ENCODE measurements around the gene DGKQ. TPM values are rescaled to one million over a fixed set of nuclear protein-coding genes. Genes with fewer than 3 reads are reported as not detected.
"Not testable (repeated sequence)": the region's sequence is repeated elsewhere in the genome, so short reads cannot be mapped to it uniquely, and the experiment has no call there.

DGKQ gene
- total RNA-seq, 1 donor, result 13.5 TPM

DNA sequence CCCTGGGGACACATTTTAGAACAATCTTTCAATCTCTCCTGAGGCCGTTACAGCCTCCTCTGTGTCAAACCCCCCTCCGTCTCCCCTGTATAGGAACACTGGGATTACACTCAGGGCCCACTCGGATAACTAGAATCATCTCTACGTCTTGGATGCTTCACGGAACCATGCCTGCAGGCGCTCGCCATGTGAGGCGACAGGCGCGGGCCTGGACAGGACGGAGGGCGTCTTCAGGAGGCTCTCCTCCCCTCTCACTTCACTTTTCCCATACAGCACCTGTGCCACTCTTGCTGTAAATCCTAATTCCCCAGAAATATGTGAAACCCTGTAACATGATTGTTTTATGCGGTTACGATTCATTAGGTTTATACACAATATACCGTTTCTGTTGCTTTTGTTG lies 9.4 kb upstream of the DGKQ start:
- DNase-seq (ENCODE audit: low read depth in 2 of 3, low spot score in 2 of 3), result no peak

DNA sequence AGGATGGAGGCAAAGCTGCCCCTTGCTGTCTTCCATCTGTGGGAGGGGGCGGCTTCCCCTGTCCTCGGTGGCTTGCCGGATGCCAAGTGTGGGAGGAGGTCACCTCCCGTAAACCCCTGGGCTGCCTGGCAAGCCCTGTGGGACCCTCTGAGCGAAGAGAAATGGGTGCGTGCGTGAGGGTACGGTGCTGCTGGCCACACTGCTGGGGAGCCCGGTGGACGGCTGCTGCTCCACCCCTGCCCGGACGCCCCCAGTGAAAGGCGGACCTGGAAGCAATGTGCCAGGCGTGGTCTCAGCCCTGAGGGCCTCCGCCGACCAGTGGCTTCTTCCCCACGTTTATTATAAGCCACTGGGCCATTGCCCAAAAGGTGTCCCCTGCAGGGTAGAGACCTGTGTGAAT lies 8.9 kb upstream of the DGKQ start:
- DNase-seq (ENCODE audit: low read depth in 2 of 3, low spot score in 2 of 3), result no peak

DNA sequence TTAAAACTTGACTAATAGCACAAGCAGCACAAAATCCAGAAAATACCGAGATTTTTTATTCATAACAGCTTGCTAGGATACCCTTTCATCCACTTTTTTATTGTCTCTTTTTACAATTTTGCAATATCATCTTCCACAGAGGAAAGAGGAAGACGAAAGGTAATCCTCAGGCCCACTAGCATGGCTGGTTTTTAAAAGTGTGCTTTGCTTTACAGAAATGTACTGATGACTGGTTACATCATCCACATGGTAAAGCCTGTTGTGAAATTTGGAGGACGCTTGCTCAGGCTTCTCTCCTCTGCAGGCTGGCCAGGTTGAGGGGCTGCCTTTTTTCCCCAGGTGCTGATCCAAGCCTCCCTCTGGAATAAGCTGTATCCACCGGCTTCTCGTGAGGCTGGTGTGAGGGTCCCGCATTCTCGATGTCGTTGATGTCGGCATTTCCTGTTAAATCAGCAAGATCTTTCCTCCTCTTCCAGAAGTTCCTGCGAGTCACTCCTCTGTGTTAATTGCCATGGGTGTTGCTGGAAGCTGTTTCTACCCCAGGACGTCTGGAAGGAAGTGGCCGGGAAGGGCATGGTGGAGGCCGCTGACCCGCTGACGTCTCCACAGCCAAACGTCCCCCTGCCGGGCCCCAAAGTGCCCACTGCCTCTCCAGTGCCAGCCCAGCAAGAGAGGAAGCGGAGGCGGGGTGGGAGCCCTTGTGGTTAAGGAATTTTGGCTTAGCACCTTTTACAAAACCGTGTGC lies 5.8 kb upstream of the DGKQ start:
- peak in 1 of 3 donors; percentile 48 for DNase-seq (ENCODE audit: low read depth in 2 of 3, low spot score in 2 of 3)

DNA sequence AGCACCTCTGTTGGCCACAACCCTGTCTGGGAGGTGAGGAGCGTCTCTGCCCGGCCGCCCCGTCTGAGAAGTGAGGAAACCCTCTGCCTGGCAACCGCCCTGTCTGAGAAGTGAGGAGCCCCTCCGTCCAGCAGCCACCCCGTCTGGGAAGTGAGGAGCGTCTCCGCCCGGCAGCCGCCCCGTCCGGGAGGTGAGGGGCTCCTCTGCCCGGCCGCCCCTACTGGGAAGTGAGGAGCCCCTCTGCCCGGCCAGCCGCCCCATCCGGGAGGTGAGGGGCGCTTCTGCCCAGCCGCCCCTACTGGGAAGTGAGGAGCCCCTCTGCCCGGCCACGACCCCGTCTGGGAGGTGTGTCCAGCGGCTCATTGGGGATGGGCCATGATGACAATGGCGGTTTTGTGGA lies 2.6 kb upstream of the DGKQ start:
- not testable (repeated sequence) for DNase-seq (ENCODE audit: low read depth in 2 of 3, low spot score in 2 of 3)

DNA sequence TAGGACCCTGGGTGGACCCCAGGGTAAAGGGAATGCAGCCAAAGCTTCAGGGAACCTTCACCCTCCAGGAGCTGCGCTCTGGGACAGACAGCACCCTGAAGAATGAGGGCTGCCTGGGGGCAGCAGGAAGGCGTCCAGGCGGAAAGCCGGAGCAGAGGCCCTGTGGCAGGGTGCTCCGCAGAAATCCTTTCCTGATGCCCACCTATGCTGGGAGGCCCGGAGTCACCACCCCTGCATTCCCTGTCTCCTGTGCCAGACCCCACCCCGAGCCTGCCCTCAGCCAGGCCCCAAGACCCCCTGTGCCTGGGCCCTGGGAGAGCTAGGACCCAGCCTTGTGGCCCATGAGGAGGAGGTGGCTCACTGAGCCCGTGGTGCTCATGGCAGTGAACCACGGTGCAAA lies 1.3 kb upstream of the DGKQ start:
- DNase-seq (ENCODE audit: low read depth in 2 of 3, low spot score in 2 of 3), result no peak

GRCh38 chr4:972651-973424 lies 531 bp downstream of the DGKQ start:
- DNase-seq (ENCODE audit: low read depth in 2 of 3, low spot score in 2 of 3), result peak; percentile 33 to 37 (median 37)

- no peak for DNase-seq (ENCODE audit: low read depth in 2 of 3, low spot score in 2 of 3)
Measured at GRCh38 chr4:971666-972500, 1.5 kb downstream of the DGKQ start.

DNA sequence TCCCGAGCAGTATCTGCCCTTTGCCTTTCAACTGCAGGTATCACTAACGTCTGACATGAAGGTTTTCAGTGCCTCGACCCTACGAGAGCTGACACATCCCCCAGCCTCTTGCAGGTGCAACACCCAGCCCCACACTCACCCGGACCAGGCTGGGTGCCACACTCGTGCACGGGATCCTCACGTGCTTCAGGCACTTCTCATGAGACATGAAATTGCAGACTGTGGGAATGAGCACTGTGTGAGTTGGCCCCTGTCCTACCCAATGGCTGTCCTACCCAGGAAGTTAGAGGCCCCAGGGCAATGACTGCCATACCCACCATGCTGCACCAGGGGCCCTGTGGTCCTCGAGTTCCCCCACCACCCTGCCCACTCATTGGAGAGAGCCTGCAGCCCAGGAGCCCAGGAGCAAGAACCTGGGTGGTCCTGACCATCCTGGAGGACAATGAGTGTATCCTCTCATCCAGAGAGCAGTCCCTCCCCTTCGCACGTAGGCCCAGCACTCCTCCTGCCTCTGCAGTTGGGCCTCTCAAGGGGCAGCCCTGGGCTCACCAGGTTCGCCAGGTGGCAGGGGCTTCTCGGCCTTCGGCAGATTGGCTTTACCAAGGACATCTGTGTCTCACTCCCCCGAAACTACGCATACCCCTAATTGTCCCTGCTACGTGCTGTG lies 2.4 kb downstream of the DGKQ start:
- no peak for DNase-seq (ENCODE audit: low read depth in 2 of 3, low spot score in 2 of 3)

DNA sequence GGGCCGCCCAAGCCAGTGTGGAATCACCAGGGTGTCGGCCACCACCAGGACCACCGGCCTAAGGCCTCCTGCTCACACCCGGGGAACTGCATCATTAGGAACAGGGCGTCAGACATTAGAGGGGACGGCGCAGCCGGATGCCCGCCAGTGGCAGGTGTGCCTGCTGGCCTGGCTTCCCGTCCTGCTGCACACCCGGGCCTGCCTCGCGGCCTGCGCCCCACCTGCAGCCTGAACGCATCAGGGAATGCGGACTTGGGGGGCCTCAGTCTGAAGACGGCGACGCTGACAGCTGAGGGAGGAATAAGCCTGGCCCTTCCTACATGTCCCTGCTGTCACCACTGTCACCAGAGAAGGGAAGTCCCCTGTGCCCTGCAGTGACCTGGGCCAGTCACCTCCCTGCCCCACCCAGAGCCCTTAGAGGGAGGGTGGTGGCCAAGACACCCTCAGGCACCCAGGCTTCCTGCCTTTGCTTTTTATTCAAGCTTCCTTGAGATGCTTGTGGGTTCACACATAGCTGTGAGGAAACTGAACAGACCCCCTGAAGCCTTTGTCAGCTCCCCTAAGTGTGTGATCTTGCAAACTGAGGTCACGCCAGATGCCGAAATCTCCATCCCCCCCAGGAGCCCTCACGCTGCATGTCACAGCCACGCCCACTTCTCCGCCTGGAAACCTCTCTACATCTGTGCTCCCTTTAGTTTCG lies 3.2 kb downstream of the DGKQ start:
- no peak for DNase-seq (ENCODE audit: low read depth in 2 of 3, low spot score in 2 of 3)

- no peak for DNase-seq (ENCODE audit: low read depth in 2 of 3, low spot score in 2 of 3)
Measured at GRCh38 chr4:968621-969394, 4.6 kb downstream of the DGKQ start.

DNA sequence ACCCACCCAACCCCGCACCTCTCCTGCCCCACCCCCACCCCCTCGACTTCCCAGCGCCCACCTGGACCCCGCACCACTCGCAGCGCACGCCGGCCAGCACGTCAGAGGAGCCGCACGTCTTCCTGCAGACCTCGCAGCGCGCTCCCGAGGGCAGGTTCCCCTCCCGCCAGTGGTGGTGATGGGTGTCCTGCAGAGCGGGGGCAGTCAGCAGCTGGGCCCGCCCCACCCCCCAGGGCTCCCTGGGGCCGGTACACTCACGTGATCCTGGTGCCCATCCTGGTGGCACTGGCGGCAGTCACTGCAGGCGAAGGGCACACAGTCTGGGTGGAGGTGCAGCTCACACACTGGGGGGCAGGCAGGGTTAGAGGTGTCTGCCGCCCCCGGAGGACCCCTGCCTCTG lies 5.1 kb downstream of the DGKQ start:
- DNase-seq (ENCODE audit: low read depth in 2 of 3, low spot score in 2 of 3), result no peak

DNA sequence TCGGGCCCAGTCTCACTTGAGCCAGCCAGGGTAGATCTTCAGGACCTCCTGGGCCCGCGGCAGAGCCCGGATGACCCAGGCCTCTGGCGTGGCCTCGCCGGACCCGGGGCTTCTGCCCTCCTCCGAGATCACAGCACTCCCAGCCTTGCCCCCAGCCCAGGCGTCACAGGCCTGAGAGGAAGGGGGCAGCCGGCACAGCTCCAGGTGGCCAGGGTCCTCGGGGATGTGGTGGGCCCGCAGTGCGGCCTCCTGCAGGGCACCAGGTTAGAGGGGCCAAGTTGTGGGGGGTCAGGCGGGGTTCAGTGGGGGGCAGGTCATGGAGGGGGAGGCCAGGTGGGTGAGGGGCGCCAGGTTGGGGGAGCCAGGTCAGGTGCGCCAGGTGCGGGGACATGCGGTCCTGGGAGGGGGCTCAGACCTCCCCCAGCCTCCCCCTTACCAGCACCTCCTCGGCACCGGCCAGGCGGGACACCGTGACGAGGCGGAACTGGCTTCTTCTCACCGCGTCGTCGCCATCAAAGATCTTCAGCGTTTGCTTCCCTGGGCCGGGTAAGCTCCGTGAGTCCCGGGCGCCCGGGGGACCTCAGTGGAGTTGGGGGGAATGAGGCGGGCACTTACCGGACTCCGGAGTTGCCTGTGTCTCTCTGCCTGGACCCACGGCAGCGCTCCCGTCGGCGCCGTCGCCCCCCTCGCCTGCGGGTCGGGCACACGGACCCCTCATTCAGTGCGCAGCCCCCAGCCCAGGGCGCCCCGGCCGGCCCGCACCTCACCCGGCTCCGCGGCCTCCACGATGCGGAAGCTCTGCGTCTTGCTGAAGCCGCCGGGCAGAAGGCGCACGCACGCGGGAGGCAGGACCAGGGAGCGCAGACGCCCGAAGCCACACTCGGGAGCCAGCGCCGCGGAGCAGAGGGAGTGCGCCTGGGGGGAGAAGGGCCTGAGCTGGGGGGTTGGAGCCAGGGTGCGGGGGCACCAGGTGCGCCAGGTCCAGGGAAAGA lies 6.0 kb downstream of the DGKQ start:
- peak in 1 of 3 donors; percentile 21 for DNase-seq (ENCODE audit: low read depth in 2 of 3, low spot score in 2 of 3)

DNA sequence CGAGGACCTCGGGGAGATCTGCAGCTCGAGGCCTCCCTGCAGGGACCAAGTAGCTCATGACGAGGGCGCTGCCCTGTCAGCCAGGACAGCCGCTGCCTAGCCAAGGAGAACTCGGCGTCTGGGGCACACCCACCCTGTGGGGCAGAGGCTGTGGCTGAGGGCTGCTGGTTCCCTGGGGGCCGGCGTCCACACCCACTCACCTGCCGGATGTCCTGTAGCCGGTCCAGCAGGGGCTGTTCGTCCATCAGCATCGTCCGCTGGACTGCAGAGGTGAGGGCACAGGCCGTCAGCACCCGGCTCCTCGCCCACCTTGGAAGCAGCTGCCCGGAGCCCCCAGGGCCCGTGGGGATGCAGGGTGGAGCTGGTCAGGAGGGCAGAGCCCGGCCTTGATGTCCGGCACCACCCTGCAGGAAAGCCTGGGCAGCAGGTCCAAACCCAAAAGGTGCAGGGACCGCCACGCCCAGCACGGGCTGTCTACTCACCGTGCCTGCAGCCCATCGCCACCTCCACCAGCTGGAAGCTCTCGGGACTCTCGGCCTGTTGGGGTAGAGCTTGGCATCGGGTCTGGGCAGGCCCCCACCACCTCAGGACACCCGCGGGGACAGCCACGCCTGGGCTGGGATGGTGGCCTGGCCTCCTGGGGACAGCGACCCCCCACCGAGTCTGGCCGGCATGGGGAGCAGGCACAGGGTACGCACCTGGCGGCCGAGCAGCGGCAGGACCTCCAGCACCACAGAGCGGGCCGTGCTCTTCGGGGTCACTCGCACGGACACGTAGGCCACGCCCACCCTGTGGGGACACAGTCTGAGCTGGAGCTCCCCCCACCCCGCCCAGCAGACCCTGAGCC lies 6.9 kb downstream of the DGKQ start:
- DNase-seq (ENCODE audit: low read depth in 2 of 3, low spot score in 2 of 3), result no peak

DNA sequence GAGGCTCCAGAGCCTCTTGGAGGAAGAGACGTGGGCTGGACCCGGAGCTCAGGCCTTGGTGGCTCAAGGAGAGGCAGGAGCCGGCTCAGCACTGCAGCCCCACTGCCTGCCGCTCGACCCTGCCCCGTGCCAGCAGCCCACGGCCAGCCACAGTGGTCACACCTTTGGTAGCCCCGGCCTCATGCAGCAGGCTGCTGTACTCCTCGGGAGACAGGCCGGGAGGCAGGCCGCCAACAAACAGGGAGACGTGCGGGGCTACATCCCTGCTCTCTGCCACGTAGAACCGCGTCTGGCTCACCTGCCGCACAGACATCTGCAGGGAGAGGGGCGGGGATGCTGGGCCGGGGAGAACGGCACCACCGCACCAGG lies 7.6 kb downstream of the DGKQ start:
- DNase-seq (ENCODE audit: low read depth in 2 of 3, low spot score in 2 of 3), result no peak

DNA sequence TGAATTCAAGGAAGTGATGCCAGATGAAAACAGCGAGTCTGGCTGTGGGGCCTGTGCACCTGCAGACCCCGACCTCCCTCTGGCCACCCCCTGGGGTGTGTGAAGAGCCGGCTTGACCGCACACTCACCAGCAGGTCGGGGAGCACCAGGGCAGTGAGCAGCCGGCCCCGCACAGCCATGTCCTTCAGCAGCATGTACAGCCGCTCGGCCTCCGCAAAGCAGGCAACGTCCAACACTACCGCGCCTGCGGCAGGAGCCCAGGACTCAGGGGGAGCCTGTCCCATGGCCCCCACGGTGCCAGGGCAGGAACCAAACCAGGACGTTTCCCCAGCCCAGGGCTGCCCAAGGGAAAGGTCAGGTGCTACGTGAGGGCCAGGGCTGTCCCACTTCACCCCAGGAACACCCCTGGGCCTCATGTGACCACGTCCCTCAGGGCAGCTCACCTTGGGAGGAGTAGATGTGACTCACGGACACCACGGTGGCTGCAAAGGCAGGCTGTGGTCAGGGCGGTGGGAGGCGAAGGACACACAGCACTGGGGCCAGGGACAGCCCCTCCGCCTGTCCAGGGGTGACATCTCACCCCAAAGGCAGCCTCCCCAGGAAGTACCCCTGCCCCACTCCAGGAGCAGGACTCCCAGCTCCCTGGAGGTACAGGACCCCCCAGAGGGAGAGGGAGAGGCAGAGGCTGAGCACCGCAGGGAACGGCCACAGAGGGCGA lies 8.2 kb downstream of the DGKQ start:
- DNase-seq (ENCODE audit: low read depth in 2 of 3, low spot score in 2 of 3), result no peak

DNA sequence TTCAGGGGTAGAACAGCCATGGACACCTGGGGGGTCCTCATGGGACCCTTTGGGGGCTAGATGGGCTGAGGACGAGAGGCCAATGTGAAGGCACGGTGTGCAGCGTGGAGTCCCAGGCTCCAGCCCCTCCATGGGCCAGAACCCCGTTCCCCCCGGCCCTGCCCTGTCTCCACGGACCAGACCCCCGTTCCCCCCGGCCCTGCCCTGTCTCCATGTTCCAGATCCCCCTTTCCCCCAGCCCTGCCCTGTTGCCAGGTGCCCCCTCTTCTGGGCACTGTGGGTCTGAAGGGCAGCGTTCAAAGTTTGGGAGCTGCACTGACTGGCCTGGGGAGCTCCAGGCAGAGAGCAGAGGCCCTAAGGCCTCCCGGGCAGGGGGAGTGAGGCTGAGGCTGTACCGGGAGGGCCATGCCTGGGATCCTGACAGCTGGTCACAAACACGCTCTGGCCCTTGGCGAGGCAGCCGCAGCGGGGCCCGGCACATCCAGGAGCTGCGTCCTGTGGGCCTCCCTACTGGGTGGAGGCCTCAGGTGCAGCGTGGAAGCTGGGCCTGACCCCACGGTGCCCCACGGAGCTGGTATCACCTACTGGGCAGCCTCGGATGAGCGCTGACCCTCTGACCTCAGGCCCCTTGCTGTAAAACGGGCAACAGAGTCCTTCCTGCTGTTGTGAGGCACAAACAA lies 8.9 kb downstream of the DGKQ start:
- DNase-seq (ENCODE audit: low read depth in 2 of 3, low spot score in 2 of 3), result no peak

Data from hematopoietic multipotent progenitor cell (in vitro differentiated cells).